ENCODE data around the gene NEURL3. TPM values are rescaled to one million over a fixed set of nuclear protein-coding genes. Genes with fewer than 3 reads are reported as not detected.

NEURL3 gene
- total and polyA plus RNA-seq, 9 donors = 0.12 to 0.30 (median 0.14) TPM; not detected in 3

- Histone ChIP-seq H3K4me1 (ENCODE audit: control insufficient read depth, insufficient read depth, low read length) (peaks cover 26% of the 10 kb centered on the region), H3K27ac (ENCODE audit: low read length) (no peak overlapping the region), H3K27me3 (ENCODE audit: control insufficient read depth, insufficient read depth, low read length) (peaks cover 11% of the 10 kb centered on the region), H3K36me3 (ENCODE audit: control insufficient read depth, insufficient read depth, low read length) (no peaks in the 10 kb centered on the region), H3K4me3 (ENCODE audit: low read length) (peak overlapping the region; percentile 38), H3K9me3 (replicated peaks; ENCODE audit: control insufficient read depth, low read depth, low read length) (no peaks in the 10 kb centered on the region)
- WGBS (ENCODE audit: insufficient coverage) = 8% methylated on average over 33 of the region's 38 CpGs
- peak; percentile 54 for DNase-seq
Observed at GRCh38 chr2:96507957-96508520, 2.9 kb upstream of the NEURL3 start.

GRCh38 chr2:96506907-96507240 lies 1.7 kb upstream of the NEURL3 start:
- H3K4me3 ChIP-seq (ENCODE audit: low read length) = no peak overlapping the region
- DNase-seq = no peak
- no peak overlapping the region for H3K27ac ChIP-seq (ENCODE audit: low read length)
- no peaks in the 10 kb centered on the region for H3K36me3 ChIP-seq (ENCODE audit: control insufficient read depth, insufficient read depth, low read length)
- 96% methylated on average over 4 of the region's 7 CpGs for WGBS (ENCODE audit: insufficient coverage)
- H3K4me1 ChIP-seq (ENCODE audit: control insufficient read depth, insufficient read depth, low read length) = peaks cover 28% of the 10 kb centered on the region
- no peaks in the 10 kb centered on the region for H3K9me3 ChIP-seq (replicated peaks; ENCODE audit: control insufficient read depth, low read depth, low read length)
- peaks cover 9% of the 10 kb centered on the region for H3K27me3 ChIP-seq (ENCODE audit: control insufficient read depth, insufficient read depth, low read length)

DNA sequence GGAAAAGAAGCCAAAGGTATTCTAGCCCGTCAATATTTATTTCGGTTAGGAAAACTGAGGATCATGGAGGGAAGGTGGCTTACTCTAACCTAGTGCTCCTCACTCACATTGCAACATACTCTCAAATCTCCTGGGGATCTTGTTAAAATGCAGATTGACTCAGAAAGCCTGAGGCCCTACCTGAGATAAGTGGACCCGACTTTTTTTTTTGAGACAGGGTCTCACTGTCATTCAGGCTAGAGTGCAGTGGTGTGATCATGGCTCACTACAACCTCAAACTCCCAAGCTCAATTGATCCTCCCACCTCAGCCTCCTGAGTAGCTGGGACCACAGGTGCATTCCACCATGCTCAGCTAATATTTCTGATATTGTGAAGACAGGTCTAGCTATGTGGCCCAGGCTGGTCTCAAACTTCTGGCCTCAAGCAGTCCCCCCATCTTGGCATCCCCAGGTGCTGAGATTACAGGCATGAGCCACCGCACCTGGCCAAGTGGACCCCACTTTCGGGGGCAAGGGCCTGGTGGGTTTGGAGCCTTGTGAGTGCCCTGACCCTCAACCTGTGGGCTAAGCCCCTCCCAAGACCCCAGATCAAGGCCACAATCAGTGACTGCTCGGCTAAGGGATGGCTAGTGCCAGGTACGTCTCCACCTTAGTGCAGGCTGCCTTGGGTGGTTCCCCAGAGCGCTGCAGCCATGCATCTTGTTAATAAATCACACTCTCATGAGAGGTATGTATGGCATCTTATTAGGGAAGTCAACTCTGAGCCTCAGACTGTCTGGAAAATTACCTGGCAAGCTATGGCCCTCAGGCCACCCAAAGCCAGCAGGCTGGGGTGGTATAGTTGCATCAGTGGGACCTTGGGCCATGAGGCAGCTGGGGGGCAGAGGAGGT lies 1.1 kb upstream of the NEURL3 start:
- peaks cover 31% of the 10 kb centered on the region for H3K4me1 ChIP-seq (ENCODE audit: control insufficient read depth, insufficient read depth, low read length)
- H3K9me3 ChIP-seq (replicated peaks; ENCODE audit: control insufficient read depth, low read depth, low read length) = no peaks in the 10 kb centered on the region
- no peaks in the 10 kb centered on the region for H3K36me3 ChIP-seq (ENCODE audit: control insufficient read depth, insufficient read depth, low read length)
- DNase-seq = no peak
- H3K27me3 ChIP-seq (ENCODE audit: control insufficient read depth, insufficient read depth, low read length) = peaks cover 13% of the 10 kb centered on the region
- 94% methylated on average over 2 of the region's 8 CpGs for WGBS (ENCODE audit: insufficient coverage)
- H3K4me3 ChIP-seq (ENCODE audit: low read length) = no peak overlapping the region
- no peak overlapping the region for H3K27ac ChIP-seq (ENCODE audit: low read length)

GRCh38 chr2:96503637-96504243 lies 1.4 kb downstream of the NEURL3 start:
- Histone ChIP-seq H3K27ac (ENCODE audit: low read length) (no peak overlapping the region), H3K36me3 (ENCODE audit: control insufficient read depth, insufficient read depth, low read length) (no peaks in the 10 kb centered on the region), H3K4me1 (ENCODE audit: control insufficient read depth, insufficient read depth, low read length) (peaks cover 17% of the 10 kb centered on the region), H3K27me3 (ENCODE audit: control insufficient read depth, insufficient read depth, low read length) (peaks cover 32% of the 10 kb centered on the region), H3K4me3 (ENCODE audit: low read length) (no peak overlapping the region), H3K9me3 (replicated peaks; ENCODE audit: control insufficient read depth, low read depth, low read length) (no peaks in the 10 kb centered on the region)
- DNase-seq = no peak
- WGBS (ENCODE audit: insufficient coverage) = 89% methylated on average over 6 of the region's 12 CpGs

DNA sequence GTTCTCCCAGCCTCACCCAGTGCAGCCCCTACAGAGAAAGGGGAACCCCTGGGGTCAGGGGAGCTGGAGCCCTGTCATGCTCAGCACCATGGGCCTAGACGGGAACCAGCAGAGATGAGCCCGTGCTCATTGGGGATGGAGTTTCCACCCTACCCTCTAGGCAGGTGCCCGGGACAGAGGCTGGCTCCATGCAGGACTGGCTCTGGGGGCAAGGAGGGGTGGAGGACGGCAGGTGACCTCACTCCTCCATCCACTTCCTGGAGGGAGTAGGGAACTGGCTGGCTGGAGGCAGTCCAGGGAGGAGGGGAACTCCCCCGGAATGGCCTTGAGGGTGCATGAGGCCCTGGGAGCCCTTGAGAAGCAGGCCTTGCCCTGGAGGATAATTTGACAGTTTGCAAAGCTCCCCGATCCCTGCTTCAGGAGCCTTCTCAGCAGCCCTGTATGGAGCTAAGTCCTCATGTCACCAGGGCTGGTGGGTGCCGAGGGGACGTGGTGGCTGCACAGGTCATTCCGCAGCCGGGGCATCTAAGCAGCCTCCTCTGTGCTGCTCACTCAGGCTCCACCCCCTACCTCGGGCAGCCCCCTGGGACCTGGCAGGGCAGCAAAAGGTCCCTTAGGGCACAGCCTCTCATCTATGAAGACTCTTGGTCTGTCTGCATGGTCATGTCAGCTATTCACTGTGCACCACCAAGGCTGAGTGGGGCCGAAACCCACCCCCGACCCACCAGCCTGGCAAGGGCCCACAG lies 2.1 kb downstream of the NEURL3 start:
- Histone ChIP-seq H3K4me1 (ENCODE audit: control insufficient read depth, insufficient read depth, low read length) (peaks cover 10% of the 10 kb centered on the region), H3K27me3 (ENCODE audit: control insufficient read depth, insufficient read depth, low read length) (peaks cover 33% of the 10 kb centered on the region), H3K4me3 (ENCODE audit: low read length) (no peak overlapping the region), H3K36me3 (ENCODE audit: control insufficient read depth, insufficient read depth, low read length) (no peaks in the 10 kb centered on the region), H3K9me3 (replicated peaks; ENCODE audit: control insufficient read depth, low read depth, low read length) (no peaks in the 10 kb centered on the region), H3K27ac (ENCODE audit: low read length) (no peak overlapping the region)
- no peak for DNase-seq
- 76% methylated on average over 10 of the region's 13 CpGs for WGBS (ENCODE audit: insufficient coverage)

- 60% methylated on average over 11 of the region's 16 CpGs for WGBS (ENCODE audit: insufficient coverage)
- H3K4me3 ChIP-seq (ENCODE audit: low read length) = no peak overlapping the region
- peaks cover 5% of the 10 kb centered on the region for H3K4me1 ChIP-seq (ENCODE audit: control insufficient read depth, insufficient read depth, low read length)
- H3K9me3 ChIP-seq (replicated peaks; ENCODE audit: control insufficient read depth, low read depth, low read length) = no peaks in the 10 kb centered on the region
- DNase-seq = no peak
- H3K36me3 ChIP-seq (ENCODE audit: control insufficient read depth, insufficient read depth, low read length) = no peaks in the 10 kb centered on the region
- H3K27ac ChIP-seq (ENCODE audit: low read length) = no peak overlapping the region
- peaks cover 37% of the 10 kb centered on the region for H3K27me3 ChIP-seq (ENCODE audit: control insufficient read depth, insufficient read depth, low read length)
Observed at GRCh38 chr2:96501886-96502810, 3.0 kb downstream of the NEURL3 start.

- H3K4me1 ChIP-seq (ENCODE audit: control insufficient read depth, insufficient read depth, low read length) = peaks cover 5% of the 10 kb centered on the region
- H3K36me3 ChIP-seq (ENCODE audit: control insufficient read depth, insufficient read depth, low read length) = no peaks in the 10 kb centered on the region
- no CpG with 5 or more reads among the region's 2 CpGs for WGBS (ENCODE audit: insufficient coverage)
- H3K27me3 ChIP-seq (ENCODE audit: control insufficient read depth, insufficient read depth, low read length) = peaks cover 37% of the 10 kb centered on the region
- no peak overlapping the region for H3K4me3 ChIP-seq (ENCODE audit: low read length)
- no peaks in the 10 kb centered on the region for H3K9me3 ChIP-seq (replicated peaks; ENCODE audit: control insufficient read depth, low read depth, low read length)
- no peak for DNase-seq
- no peak overlapping the region for H3K27ac ChIP-seq (ENCODE audit: low read length)
Observed at GRCh38 chr2:96501471-96501874, 3.7 kb downstream of the NEURL3 start.

DNA sequence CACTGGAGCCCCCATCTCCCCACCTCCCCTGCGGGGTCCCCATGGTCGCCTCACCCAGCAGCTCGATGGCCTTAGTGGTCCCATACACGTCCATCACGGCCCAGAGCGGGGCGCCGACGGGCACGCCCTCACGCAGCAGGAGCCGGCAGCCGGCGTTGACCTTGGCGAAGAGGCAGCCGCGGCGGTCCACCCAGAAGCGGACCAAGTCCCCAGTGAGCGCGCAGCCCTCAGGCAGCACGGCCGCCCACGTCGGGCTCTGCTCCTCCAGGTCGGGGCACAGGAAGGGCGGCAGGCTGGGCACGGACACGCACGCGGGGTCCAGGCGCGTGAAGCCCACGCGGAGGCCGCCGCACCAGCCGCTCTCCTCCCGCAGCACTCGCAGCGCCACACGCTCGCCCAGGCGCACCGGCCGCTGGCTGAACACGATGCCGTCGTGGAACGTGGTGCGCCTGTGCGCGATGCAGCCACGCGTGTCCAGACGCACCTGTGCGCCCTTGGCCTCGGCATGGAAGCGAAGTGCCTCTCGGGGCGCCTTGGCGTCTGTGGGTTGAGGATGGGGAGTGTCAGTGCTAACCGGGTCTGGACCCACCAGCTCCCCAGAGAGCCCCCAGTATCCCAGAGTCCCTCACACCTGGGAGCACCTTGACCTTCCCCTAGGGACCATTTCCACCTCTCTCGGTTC lies 4.6 kb downstream of the NEURL3 start:
- no peak overlapping the region for H3K27ac ChIP-seq (ENCODE audit: low read length)
- peaks cover 5% of the 10 kb centered on the region for H3K4me1 ChIP-seq (ENCODE audit: control insufficient read depth, insufficient read depth, low read length)
- no peak overlapping the region for H3K4me3 ChIP-seq (ENCODE audit: low read length)
- DNase-seq = no peak
- H3K9me3 ChIP-seq (replicated peaks; ENCODE audit: control insufficient read depth, low read depth, low read length) = peaks cover 2% of the 10 kb centered on the region
- WGBS (ENCODE audit: insufficient coverage) = 16% methylated on average over 57 of the region's 64 CpGs
- H3K36me3 ChIP-seq (ENCODE audit: control insufficient read depth, insufficient read depth, low read length) = no peaks in the 10 kb centered on the region
- H3K27me3 ChIP-seq (ENCODE audit: control insufficient read depth, insufficient read depth, low read length) = peaks cover 39% of the 10 kb centered on the region
